DMS153 (cell line): ENCODE data around the gene LYSMD1.
"Not testable (repeated sequence)": the region's sequence is repeated elsewhere in the genome, so short reads cannot be mapped to it uniquely, and the experiment has no call there.

Experiments
- DNase-seq: peaks from one replicate; lab custom pipeline; 2025; lab: John Stamatoyannopoulos, UW

LYSMD1 gene, protein sequence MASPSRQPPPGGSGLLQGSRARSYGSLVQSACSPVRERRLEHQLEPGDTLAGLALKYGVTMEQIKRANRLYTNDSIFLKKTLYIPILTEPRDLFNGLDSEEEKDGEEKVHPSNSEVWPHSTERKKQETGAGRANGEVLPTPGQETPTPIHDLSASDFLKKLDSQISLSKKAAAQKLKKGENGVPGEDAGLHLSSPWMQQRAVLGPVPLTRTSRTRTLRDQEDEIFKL

DNA sequence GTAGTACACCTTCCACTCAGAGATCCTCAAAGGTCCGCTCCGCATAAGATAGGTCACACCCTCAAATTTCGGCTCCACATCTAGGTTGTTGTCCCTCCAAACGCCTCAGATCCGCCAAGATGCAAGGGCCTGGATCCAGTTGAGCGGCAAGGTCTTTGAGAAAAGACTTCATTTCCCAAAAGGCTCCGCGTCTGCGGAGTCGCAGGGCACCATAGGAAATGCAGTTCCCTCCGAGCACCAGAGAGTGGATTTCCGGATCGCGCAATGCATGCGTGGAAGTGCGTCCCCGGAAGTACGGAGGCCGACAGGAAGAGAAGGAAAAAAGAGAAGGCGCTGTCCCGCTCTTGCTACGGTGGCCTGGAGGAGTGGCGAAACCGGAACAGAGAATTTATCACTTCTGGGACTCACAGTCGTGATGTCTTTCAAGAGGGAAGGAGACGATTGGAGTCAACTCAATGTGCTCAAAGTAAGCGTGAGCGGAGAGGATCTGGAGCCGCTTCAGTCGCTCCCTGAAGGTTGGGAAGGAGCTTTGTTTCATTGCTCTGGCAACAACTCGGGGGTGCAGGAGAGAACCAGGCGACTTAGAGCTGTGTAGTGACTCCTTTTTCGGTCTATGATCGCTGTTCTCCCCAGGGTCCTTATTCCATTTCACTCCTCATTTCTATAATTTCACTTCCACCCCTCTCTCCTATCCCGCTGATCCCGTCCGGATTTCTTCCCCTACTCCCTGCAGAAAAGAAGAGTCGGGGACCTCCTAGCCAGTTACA, at the start of gene LYSMD1, which contains the start of gene SCNM1:
LYSMD1 (minus strand) TSS at position 165 of the 767 bp plus-strand sequence. CDS start 644 bp downstream, outside the sequence.
SCNM1 (plus strand) TSS at position 407 of the 767 bp plus-strand sequence; CDS start at position 416, 9 bp downstream.
- DNase-seq: peak; percentile 99

DNA sequence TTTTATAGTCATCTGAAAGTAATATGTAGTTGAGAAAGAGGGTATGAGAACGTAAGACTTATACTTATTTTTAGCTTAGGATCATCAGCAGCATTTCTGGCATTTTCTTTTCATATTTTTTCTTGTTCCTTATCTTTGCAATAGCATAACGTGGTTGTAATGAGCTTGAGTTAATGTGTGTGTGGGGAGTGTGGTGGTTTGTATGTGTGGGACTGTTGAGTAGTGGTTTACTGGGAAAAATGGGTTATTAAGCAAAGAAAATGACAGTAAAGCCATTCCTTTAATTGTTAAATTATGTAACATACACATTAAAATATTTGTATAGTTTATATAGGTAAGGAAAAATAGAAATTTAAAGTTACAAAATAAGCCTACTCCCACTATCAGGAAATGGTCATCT, 47.9 kb upstream of the LYSMD1 start:
- DNase-seq: no peak

DNA sequence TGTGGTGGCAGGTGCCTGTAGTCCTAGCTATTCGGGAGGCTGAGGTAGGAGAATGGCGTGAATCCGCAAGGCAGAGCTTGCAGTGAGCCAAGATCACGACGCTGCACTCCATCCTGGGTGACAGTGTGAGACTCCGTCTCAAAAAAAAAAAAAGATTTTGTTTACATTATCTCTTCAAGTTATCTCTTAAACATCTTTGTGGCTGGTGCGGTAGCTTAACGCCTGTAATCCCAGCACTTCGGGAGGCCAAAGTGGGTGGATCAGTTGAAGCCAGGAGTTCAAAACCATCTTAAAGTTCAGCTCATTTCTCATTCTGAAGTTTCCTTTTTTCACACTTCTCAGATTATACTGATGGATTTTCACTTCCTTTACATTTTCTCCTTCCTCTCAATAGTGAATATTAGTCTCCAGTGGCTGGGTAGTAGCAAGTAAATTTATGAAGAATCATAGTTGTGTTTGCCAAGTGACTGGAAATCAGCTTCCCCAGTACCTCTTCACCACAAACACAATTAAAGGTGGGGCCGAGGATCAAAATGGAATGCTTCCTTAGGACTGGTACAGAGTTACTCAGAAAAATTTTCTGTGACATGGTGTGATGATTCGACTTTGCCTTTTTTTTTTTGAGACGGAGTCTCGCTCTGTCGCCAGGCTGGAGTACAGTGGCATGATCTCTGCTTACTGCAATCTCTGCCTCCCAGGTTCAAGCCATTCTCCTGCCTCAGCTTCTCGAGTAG, 46.4 kb upstream of the LYSMD1 start:
- no peak for DNase-seq

DNA sequence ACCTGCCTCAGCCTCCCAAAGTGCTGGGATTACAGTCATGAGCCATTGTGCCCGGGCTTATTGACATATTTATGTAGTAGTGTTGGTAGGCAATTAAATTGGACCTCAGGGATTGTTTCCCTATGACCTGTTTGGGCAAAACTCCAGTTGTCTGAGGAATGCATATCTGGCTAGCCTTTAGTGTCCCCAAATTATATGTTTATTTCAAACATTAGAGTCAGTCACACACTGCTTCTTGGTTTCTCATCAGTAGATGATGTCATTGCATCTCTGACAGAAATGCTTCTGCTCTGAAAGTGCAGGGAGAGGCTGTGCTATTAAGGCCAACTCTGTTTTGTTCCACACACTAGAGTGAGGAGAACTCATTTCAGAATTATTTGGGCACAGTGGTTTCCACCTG, 45.1 kb upstream of the LYSMD1 start:
- DNase-seq: no peak

DNA sequence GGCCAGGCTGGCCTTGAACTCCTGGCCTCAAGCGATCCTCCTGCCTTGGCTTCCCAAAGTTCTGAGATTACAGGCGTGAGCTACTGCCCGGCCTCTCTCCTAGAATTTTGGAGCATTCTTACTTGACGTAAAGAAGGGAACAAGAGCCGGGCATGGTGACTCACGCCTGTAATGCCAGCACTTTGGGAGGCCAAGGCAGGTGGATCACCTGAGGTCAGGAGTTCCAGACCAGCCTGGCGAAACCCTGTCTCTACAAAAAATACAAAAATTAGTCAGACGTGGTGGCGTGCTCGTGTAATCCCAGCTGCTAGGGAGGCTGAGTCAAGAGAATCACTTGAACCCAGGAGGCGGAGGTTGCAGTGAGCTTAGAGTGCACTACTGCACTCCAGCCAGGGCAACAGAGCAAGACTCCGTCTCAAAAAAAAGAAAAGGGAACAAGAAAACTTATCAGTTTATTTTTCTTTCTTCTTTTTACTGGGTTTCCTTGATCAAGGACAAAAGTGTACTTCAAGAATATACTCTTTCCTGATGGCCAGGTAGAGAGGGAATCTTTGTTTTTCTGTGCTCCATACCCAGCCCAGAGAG, 39.8 kb upstream of the LYSMD1 start:
- not testable (repeated sequence) for DNase-seq

DNA sequence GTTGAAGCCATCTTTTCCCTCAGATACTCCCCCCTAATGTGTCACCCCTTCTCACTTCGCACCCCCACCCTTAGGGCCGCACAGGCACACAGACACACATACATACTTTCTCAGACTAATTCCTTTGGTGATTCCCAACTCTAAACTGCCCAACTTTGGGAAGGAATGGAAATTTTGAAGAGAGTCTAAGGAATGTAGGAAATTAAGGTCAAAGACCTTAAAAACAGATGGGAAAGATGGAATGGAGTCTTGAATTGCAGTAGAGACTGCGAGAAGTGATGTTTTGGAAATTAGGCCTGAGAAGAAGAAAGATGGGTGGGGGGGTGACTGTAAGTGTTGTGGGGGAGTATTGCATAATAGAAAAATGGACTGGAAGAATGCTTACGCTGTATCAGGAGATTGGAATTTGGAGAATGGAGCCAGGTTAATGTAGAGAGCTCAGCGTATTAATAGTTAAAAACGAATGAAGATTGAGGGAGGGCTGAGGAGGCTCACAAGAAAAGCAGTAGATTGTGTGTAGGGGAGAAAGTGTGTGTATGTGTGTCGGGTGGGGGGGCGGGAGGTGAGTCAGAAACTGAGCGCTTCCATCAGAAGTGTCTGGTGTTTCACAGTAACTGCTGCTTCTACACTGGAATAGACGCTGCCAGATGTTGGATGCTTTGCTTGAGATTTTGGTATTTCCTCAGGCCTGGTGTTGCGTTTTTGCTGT, 34.3 kb upstream of the LYSMD1 start:
- DNase-seq: no peak

DNA sequence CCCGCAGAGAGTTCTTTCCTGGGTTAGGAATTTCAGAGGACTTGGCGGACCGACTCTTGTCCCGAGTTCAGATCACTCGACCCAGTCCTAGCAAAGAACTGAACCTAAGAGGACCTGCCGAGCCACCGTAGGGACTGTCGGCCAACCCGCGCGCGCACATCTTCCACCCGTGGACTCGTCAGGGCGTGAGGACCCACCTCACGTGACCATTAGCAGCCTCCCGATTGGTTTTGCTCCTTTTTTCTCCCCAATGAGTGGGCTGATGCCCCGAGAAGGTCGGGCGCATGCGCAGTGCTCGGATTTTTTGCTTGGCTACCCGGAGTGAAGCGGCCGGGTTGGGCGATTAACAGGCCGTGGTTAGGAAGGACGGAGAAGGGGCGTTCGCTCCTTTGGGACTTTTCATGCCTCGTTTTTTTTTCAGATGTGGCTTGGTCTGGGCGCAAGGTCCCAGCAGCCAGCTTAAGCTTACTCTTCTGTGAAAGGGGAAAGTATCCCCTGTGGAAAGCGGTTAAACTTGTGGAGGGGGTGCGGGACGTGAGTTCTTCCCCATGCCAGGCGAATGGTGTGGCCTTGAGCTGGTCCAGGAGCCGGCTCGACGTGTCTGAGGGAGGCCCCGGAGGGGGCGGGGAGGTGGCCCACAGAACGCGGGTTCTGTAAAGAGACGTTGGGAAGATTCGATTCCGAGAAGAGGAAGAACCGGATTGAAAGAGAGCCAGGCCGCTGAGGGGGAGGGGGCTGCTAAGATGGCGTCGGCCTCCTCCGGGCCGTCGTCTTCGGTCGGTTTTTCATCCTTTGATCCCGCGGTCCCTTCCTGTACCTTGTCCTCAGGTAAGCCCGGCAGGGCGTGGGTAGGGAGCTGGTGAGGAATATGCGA, 32.8 kb upstream of the LYSMD1 start, which contains the start of gene PIP5K1A:
PIP5K1A (plus strand) TSS at position 299 of the 874 bp plus-strand sequence; CDS start at position 744, 445 bp downstream.
- peak; percentile 99 for DNase-seq

DNA sequence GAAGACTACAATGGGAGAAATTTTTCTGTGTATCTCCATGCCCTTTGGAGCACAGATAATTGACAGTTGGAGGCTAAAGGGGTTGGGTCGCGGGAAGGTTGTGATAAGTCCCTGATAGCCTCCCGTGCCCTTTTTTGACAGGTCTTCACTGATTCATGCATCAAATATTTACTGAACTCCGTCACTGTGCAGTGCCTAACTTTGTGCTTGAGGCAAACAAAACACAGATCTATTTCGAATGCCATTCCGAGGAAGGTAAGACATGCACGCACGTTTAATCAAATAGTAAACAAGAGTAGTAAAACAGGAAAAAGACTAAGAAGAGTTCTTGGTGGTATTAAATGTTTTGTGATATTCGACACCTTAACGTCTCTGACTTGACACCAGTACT, 32.2 kb upstream of the LYSMD1 start:
- peak; percentile 50 for DNase-seq

DNA sequence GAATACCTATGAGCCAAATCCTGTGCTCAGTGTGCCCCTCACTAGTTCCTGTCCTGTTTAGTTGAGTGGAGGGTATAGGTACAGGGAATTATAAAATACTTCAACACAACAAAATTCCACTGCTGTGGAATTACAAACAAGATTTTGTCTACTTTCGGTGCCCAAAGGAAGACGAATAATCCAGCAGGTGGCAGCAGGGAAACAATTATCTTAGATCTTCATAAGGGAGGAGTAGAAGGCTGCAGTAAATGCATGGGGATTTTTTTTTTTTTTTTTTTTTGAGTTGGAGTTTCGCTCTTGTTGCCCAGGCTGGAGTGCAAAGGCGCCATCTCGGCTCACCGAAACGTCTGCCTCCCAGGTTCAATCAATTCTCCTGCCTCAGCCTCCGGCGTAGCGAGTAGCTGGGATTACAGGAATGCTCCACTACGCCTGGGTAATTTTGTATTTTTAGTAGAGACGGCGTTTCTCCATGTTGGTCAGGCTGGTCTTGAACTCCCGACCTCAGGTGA, 30.6 kb upstream of the LYSMD1 start:
- DNase-seq: peak; percentile 86

DNA sequence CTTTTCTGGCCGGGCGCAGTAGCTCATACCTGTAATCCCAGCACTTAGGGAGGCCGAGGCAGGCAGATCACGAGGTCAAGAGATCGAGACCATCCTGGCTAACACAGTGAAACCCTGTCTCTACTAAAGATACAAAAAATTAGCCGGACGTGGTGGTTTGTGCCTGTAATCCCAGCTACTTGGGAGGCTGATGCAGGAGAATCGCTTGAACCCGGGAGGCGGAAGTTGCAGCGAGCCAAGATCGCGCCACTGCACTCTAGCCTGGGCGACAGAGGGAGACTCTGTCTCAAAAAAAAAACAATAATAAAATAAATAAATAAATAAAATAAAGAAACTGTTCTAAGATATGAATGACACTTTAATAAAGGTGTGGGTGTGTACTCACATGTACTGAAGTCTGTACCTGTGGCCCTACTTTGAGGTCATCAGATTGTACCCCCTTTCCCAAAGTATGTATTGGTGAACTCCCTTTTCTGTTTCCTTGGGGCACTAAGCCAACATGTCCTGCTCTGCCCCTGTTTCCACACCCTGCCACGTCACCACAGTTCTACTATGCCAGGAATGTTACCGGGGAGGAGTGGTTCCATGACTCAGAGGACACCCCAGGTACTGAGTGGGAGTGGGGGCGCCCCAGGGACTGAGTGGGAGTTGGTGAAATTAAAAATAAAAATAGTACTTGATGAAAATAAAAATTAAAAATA, 29.3 kb upstream of the LYSMD1 start:
- not testable (repeated sequence) for DNase-seq

DNA sequence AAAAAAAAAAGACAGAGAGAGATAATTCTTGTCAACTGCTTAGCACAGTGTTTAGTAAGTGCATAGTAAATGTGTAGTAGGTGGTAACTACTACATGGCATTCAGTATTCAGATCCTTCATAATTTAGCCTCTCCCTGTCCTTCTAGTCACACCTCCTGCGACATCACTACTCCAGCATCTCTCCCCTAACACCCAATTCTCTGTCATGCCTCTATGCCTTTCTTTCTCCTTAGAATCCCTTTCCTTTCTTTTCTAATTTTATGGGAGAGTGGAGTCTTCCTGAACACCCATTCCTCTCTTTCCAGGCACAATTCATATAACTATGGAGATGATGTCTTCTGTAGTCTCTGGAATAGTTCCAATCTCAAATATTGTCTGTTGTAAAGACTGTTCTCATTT, 28.2 kb upstream of the LYSMD1 start:
- DNase-seq: no peak

DNA sequence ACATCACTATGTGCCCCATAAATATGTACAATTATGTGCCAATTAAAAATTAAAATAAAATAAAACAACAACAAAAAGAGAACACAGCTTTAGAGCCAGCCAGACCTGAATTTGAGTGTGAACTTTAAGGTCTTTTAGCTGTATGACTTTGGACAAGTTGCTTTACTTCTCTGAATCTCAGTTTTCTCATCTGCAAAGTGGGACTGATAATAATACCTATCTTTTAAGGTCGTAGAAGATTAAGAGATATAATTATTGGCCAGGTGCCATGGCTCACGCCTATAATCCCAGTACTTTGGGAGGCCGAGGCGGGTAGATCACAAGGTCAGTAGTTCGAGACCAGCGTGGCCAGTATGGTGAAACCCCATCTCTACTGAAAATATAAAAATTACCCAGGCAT, 27.6 kb upstream of the LYSMD1 start:
- DNase-seq: no peak

DNA sequence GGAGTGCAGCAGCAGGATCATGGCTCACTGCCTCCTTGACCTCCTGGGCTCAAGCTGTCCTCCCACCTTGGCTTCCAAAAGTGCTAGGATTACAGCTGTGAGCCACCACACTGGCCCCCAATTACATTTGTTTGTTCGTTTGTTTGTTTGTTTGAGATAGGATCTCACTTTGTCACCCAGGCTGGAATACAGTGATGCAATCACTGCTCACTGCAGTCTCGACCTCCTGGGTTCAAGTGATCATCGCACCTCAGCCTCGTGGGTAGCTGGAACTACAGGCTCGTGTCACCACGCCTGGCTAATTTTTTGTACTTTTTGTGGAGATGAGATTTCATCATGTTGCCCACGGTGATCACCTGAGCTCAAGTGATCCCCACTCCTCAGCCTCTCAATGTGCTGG, 26.3 kb upstream of the LYSMD1 start:
- no peak for DNase-seq

DNA sequence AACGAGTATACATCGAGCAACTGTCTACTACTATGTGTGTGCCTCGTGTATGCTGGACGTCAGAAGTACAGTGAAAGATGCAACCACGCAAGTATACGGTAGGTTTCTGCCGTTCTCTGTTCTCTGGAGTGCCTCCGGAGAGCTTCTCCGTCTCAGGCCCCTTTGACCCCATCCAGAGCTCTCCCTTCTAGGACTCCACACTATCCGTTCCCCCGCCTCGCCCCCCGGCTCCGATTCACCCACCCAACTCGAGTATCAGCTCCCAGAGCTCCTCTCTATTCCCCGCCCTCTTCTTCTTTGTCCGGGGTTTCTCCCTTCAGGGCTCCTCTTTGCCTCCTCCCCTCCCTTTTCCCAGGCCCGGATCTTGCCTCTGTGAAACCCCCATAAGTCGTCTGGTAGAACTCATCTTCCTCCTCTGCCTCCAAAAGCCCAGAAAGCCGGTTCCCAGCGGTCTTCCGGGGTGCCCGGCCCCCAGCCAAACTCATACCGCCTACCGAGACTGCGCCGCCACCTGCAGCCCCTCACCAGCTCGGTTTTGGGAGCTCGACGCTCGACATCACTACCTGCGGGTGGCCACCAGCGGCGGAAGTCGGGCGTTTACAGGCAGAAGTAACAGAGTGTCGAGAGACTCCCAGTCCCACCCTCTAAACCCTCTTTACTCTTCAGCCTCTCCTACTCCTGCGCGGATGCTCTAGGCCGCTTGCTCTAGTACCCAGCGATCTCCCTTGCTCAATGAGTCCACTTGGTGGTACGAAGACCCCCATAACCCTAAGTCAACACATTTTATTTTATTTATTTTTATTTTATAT, 24.1 kb upstream of the LYSMD1 start, which contains the start of gene VPS72:
VPS72 (minus strand) TSS at position 561 of the 809 bp plus-strand sequence; CDS start at position 485, 76 bp downstream.
- DNase-seq: peak; percentile 93

DNA sequence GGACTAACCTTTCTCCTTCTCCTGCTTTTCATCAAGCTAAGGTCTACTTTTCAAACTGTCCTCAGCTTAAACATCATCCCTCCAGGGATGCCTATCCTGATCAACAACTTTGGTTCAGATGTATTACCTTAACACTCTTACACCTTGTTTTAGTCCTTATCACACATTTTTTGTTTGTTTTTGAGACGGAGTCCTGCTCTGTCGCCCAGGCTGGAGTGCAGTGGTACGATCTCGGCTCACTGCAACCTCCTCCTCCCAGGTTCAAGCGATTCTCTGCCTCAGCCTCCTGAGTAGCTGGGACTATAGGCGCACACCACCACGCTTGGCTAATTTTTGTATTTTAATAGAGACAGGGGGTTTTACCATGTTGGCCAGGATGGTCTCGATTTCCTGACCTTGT, 23.0 kb upstream of the LYSMD1 start:
- not testable (repeated sequence) for DNase-seq

DNA sequence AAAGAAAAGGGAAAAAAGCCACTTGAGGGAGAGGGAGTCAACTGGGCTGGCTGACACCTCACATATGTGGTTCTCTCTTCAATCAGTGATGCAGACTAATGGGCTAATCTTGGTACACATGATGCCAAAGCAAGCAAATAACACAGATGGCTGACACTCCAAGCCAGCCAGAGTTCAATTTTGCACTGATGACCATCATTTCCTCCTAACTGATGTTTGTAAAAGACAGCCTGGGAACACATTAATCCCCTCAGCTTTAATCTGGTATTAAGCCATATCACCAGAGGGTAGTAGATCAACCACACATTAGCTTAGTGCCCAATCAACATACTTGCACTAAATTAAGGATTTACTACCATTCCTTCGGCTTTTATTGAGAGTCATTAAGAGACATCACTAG, 21.5 kb upstream of the LYSMD1 start:
- no peak for DNase-seq

DNA sequence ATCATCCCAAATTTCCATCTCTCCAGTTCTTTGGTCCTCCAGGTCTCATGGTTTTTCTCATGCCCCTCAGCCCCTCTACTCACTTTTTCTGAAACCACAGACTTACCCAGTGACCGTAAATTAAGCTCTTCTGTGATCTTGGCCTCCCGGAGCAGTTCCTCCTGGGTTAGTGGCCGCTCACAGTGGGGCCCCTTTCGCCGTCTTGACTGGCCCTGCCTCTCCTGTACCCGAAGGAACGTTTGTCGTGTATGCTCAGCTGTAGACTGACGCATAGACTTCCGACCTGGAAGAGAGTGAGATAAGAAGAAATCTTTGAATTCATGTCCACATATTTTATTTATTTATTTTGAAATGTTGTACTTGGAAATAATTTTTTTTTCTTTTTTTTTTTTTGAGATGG, 18.5 kb upstream of the LYSMD1 start:
- DNase-seq: no peak

DNA sequence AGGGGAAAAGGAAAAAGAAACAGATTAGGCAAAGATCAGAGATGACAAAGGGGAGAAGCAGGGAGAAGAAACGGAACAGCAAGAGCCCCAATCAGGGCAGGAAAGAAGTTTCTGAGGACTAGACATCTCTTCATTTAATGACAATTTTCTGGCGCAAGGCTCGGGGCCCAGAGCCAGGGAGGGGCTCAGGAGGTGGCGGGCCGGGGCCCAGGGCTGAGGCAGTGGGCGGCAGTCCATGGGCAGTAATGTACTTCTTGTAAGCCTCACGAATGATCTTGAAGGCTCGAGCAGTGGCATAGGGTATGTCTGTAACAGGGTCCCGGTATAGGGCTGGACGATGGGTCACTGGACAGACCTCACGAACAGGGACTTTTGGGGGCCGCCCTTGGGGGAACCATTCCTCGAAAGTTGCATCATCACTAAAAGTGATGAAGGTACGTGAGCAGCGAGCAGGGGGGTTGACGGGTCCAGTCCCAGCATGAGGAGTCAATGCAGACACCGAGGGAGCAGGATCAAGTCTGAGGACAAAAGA, 10.9 kb upstream of the LYSMD1 start:
- DNase-seq: no peak
